Stimulated activated CD8-positive, alpha-beta memory T cell treated with anti-CD3 and anti-CD28 coated beads, Interleukin-15, amount 100 ng/mL, for 1 hour (primary cell): Measurements from ENCODE around the gene FBXO28.

ENCODE experiments used
- DNase-seq: peaks from one replicate; pipeline ENCODE4 v3.0.0-alpha.2; 2020; ENCODE audit warnings: low read depth

The FBXO28 gene

GRCh38 chr1:224095867-224096266 is 18.0 kb upstream of the FBXO28 start:
- DNase-seq = no peak

- no peak for DNase-seq
Measured at GRCh38 chr1:224096773-224097172, 17.1 kb upstream of the FBXO28 start.

- no peak for DNase-seq
Measured at GRCh38 chr1:224098007-224098406, 15.9 kb upstream of the FBXO28 start.

DNA sequence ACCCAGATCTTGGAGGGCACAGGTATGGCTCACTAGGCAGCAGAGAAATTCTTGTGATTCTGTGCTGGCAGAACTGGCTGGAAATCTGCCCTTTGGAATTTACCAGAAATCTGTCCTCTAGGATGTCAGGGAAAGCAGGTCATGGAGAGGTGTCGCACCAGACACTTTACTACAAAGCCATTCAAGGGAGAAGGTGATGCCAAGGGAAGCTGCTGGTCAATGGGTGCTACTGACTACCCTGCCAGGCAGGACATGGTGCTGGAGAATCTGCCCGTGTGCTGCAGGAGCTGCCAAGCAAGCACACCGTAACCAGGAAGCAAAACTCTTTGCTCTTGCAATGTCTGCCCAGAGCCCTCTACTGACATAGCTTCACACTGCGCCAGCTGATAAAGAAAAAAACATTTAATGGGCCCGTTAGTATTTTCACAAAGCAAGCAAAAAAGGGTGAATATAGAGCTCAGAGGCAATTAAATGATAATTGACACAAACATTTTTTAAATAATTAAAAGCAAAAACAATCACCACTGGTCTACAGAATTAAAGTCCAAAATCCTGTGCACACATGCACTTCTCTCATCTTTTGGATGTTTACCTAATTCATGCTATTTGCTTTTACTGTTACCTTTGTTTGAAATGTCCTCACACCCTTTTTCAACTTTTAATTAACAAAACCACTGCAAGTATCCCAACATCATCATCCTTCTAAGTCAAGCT is 7.2 kb upstream of the FBXO28 start:
- DNase-seq = no peak

DNA sequence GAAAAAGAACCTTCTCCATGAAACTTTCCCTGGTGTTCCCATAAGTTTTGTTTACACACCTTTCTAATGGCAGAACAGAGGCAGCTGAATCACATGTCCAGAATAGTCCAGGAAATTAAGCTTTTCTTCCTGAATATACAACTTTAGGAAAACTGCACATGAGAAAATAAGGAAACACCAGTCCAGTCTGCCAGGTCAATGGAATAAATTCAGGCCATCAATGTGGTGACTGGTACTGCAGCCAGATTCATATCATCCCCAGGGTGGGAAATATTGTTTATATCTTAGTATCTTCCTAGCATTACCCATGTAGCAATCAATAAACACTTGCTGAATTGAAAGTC is 6.7 kb upstream of the FBXO28 start:
- DNase-seq = no peak

DNA sequence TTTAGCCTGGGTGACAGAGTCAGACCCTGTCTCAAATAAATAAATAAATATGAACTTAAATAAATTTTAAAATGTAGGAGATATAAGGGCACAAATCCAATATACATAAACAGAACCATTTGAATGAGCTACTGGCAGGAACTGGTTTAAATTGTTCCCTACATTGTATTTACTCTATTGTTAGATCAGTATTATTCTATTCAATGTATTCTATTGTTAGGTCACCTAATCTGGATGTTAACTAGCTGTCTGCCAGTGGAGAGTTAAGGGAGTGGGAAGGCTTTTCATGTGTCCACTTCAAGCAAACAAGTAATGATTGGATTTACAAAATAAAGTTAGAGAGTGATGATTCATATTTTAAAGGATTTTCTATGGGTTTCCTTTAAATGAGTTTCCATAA is 4.9 kb upstream of the FBXO28 start:
- no peak for DNase-seq

DNA sequence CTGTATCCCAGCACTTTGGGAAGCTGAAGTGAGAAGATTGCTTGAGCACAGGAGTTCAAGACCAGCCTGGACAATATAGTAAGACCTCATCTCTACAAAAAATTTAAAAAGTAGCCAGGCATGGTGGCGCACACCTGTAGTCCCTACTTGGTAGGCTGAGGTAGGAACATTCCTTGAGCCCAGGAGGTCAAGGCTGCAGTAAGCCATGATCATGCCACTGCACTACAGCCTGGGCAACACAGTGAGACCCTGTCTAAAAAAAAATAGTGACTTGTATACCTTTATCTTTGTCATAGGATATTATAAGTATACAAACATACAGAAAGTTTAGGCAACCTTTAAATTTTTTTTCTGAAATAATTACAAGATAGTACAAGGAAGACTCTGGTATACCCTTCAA is 3.9 kb upstream of the FBXO28 start:
- no peak for DNase-seq

DNA sequence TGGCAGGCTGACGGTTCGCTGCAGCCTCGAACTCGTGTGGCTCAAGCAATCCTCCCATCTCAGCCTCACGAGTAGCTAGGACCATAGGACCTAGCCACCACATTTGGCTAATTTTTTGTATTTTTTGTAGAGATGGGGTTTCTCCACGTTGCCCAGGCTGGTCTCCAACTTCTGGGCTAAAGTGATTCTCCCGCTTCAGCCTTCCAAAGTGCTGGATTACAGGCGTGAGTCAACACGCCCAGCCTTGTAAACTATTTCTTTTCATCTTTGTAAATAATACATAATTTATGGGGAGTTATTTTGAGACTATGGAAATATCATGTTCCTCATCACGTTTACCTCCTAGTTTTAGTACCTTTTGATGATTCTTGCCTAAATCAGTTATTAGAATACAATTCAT is 906 bp upstream of the FBXO28 start:
- DNase-seq = no peak

DNA sequence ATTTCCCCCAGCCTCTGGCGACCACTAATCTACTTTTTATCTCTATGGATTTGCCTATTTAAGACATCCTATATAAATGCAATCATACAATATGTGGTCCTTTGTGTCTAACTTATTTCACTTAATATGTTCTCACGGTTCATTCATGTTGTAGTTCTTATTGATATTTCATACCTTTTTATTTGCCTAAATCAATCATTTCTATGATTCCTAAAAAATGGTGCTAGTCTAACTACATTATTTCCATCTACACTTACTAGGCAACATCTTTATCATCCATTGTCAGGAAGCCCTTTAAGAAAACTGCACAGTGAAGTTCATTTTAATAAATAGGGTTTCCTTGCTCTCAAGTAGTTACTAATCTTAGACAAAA is 380 bp upstream of the FBXO28 start:
- DNase-seq = no peak

DNA sequence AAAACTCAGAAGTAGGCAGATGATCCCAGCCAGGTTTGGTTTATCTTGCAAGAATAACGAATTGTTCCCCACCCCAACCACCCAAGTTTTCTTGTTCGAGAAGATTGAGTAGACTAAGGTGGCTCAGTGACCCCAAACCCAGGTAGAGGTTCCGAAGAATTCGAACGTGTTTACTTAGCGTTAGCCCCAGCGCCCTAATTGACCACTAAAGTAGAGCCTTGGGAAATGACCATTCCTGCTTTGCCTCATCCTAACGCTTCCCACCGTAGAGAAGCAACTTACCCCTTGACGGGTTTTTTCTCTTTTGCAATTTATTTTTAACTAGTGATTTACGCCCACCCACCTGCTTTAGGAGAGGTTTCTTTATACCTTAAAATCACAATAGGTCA is 870 bp downstream of the FBXO28 start:
- no peak for DNase-seq

GRCh38 chr1:224116131-224116530 is 2.2 kb downstream of the FBXO28 start:
- no peak for DNase-seq

GRCh38 chr1:224118688-224119087 is 4.8 kb downstream of the FBXO28 start:
- DNase-seq = no peak

DNA sequence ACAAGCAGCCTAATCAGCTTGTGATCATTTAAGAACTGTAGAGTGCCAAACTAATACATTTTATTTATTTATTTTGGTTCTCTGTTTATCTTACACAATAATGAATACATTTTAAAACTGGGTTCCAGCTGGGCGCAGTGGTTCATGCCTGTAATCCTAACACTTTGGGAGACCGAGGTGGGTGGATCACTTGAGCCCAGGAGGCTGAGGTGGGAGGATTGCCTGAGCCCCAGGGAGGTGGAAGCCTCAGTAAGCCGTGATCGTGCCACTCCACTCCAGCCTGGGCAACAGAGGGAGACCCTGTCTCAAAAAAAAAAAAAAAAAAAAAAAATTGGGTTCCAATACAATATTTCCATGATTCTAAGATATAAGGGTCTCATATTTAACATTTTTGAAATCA is 9.2 kb downstream of the FBXO28 start:
- no peak for DNase-seq

DNA sequence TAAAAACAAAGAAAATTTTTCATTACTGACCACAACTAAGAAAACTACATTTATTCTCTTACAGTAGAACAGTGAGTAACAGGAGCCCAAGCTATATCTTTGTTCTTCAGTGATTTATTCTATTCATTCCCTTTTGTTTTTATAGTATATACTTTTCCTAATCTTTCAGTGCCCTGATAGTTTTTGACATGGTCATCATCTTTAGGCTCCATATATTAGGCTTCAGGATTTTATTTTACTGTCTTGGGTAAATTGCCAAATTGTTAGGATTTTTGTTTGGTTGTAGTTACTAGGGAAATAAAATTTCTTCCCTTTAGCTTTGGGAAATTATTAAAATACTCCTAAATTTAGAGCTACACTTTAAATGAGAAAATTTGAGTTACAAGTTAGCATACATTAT is 10.3 kb downstream of the FBXO28 start:
- no peak for DNase-seq

DNA sequence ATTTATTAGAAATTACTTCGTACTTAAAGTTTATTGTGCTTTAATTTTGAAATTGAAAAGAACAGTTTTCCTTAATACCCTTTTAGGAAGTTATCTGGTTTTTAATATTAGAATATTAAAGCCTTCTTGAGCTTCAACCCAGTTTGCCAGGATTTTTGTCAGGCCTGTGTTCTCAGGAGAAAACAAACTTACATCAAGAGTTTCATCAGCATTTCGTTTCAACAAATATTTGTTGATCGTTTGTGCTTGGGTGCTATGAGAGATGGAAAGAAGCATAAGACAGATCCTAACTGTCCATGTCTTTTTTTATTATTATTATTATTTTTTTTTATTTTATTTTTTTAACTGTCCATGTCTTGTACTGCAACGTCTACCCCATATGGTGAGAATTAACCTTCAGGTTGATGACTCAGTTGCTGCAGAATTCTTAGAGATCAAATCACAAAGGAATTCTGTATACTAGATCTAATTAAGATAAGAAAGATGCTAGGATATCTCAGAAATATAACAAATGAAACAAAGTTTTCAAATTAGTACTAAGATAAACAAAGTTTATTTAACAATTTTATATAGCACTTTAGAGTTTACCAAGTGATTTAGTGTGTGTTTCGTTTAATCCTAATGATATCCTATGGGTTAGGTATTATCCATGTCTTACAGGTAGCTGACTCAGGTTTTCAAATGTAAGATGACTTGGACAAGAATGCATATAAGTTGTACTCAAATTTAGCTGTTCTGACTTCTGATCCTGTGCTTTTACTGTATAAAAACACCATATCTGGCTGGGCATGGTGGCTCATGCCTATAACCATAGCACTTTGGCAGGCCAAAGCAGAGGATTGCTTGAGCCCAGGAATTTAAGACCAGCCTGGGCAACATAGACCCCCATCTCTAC is 14.3 kb downstream of the FBXO28 start:
- DNase-seq = no peak

- DNase-seq = no peak
Measured at GRCh38 chr1:224131253-224131652, 17.3 kb downstream of the FBXO28 start.

DNA sequence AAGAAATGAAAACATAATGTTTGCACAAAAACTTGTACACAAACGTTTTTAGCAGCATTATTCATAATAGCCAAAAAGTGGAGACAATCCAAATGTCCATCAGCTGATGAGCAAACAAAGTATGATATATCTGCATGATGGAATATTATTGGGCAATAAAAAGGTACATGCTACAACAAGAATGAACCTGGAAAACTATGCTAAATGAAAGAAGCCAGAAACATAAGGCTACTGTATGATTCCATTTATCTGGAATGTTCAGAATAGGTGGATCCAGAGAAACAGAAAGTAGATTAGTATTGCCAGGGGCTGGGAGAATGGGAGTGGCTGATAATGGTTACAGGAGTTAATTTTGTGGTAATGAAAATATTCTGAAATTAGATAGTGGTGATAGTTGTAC is 19.0 kb downstream of the FBXO28 start:
- DNase-seq = no peak

GRCh38 chr1:224133741-224134299 is 19.9 kb downstream of the FBXO28 start:
- no peak for DNase-seq

DNA sequence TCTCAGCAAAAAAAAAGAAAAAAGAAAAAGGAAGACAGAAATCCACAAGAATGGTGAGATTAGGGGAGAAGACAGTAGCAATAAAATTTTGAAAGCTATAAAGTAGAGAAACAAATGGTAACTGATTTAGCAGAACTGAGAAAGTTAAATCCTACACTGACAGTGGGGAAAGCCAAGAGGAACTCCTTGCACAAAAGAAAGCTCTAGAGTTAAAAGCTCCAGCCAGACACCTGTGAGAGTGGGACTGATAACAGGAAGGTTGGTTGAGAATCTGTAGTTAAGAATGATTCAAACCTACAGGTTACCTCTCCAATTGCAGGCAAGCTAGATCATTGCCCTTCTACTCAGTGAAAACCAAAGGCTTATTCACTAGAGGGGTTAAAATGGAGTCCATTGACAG is 23.6 kb downstream of the FBXO28 start:
- no peak for DNase-seq

DNA sequence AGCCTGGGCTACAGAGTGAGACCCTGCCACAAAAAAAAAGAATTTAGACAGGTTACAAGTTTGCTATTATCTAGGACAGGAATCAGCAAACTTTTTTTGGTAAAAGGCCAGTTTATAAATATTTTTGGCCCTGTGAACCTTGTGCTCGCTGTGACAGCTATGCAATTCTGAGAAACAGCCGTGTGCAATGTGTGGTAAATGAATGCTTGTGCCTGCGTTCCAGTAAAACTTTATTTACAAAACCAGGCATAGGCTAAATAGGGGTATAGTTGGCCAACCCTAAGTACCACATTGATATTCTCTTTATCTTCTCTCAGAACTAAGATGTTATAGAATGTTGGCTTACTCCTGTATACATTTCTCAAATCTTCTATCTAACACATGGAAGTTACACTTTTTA is 24.3 kb downstream of the FBXO28 start:
- DNase-seq = no peak

GRCh38 chr1:224141693-224142092 is 27.8 kb downstream of the FBXO28 start:
- DNase-seq = no peak

- DNase-seq = no peak
Measured at GRCh38 chr1:224149709-224150108, 35.8 kb downstream of the FBXO28 start.

- no peak for DNase-seq
Measured at GRCh38 chr1:224151117-224151516, 37.2 kb downstream of the FBXO28 start.
